Breast epithelium (tissue), 4 donors: Measurements from ENCODE around the gene NLRP13. TPM values are rescaled to one million over a fixed set of nuclear protein-coding genes. Genes with fewer than 3 reads are reported as not detected.

Source experiments
- DNase-seq, 2 donors: peaks; one replicate each; pipeline ENCODE4 v3.0.0-alpha.2; 2019; ENCODE audit warnings: low spot score in 2 of 2
- H3K27ac ChIP-seq, 2 donors: fragments of 200-600 bp; sonication (generic) in 1 of 2; one replicate each; pipeline ENCODE4 v1.5.1; 2016 to 2019; ENCODE audit warnings: mild to moderate bottlenecking in 1 of 2
- H3K27me3 ChIP-seq, 2 donors: fragments of 200-600 bp; sonication (generic) in 1 of 2; one replicate each; pipeline versions ENCODE4 v1.5.1 to v1.6.0; 2017 to 2019; ENCODE audit warnings: control low read depth in 1 of 2, mild to moderate bottlenecking in 1 of 2
- H3K36me3 ChIP-seq: fragments of 200-600 bp; one replicate; pipeline ENCODE4 v1.5.1; 2019
- H3K4me1 ChIP-seq, 2 donors: fragments of 200-600 bp; sonication (generic); one replicate each; pipeline ENCODE4 v1.5.1; 2016 to 2019; ENCODE audit warnings: control low read depth in 1 of 2
- H3K4me3 ChIP-seq, 3 donors: fragments of 200-600 bp; sonication (generic); 1 replicate in 2 of 3; 2 replicates in 1 of 3; pipeline ENCODE4 v1.5.1; 2016 to 2019; ENCODE audit warnings: mild to moderate bottlenecking in 3 of 3, moderate library complexity in 2 of 3
- H3K9me3 ChIP-seq, 2 donors: fragments of 200-600 bp; sonication (generic) in 1 of 2; one replicate each; pipeline ENCODE4 v1.5.1; 2016 to 2019; ENCODE audit warnings: control low read depth in 1 of 2
- CTCF ChIP-seq, 3 donors: fragments of 450-650 bp; IDR thresholded peaks; one replicate each; pipeline ENCODE4 v1.5.1; 2016 to 2017; ENCODE audit warnings: antibody characterized with exemption in 3 of 3, mild to moderate bottlenecking in 3 of 3, moderate library complexity in 3 of 3
- POLR2A ChIP-seq: fragments of 450-650 bp; IDR thresholded peaks from one replicate; pipeline ENCODE4 v1.6.1; 2016; ENCODE audit warnings: antibody characterized with exemption, mild to moderate bottlenecking, moderate library complexity
- POLR2AphosphoS5 ChIP-seq, 3 donors: sonication (generic); formaldehyde crosslinking; IDR thresholded peaks; one replicate each; pipeline ENCODE4 v1.6.1; 2017; ENCODE audit warnings: antibody characterized with exemption in 3 of 3
- intact Hi-C: fragments of 100-400 bp; cut with DNase I; formaldehyde crosslinking; loops from one replicate; pipeline ENCODE4 v1.15.1; 2023; ENCODE audit warnings: low total_unique reads
- total RNA-seq, 3 donors: library from RNA; depleted of rRNA; stranded (reverse); fragments of >200 nt; gene quantifications; one replicate each; pipeline ENCODE4 v1.1.0, GENCODE V29; 2016

Gene NLRP13
- under 1 TPM in 2 of 3 donors, not detected in 1; 0.33 to 0.73 TPM for total RNA-seq

GRCh38 chr19:55931936-55932386 is at the start of gene NLRP13:
NLRP13 (minus strand) TSS chr19:55932336; CDS start chr19:55932311, 25 bp downstream.
- DNase-seq: no peak
- Histone ChIP-seq H3K27me3 (no peaks in the 10 kb centered on the region), H3K4me1 (no peaks in the 10 kb centered on the region), H3K36me3 (no peaks in the 10 kb centered on the region), H3K27ac (no peak within 1 kb of the TSS), H3K4me3 (no peak within 1 kb of the TSS), H3K9me3 (peaks cover 0 to 9% of the 10 kb centered on the region in 2 donors)
- intact Hi-C loops: no loop called here
- TF ChIP-seq CTCF (IDR thresholded peaks at IDR 0.05): no peak
- no peak for TF ChIP-seq POLR2AphosphoS5 (IDR thresholded peaks at IDR 0.05)
- no peak for TF ChIP-seq POLR2A

- DNase-seq: no peak
- no peaks in the 10 kb centered on the region for H3K27me3 ChIP-seq
- TF ChIP-seq POLR2AphosphoS5 (IDR thresholded peaks at IDR 0.05): no peak
- TF ChIP-seq CTCF (IDR thresholded peaks at IDR 0.05): no peak
- no peak for TF ChIP-seq POLR2A
- H3K27ac ChIP-seq: no peak overlapping the region
- peaks cover 3 to 9% of the 10 kb centered on the region in 2 donors for H3K9me3 ChIP-seq
- intact Hi-C loops: no loop called here
- H3K4me3 ChIP-seq: no peak overlapping the region
- no peaks in the 10 kb centered on the region for H3K4me1 ChIP-seq
- H3K36me3 ChIP-seq: no peaks in the 10 kb centered on the region
These were observed 48.3 kb upstream of the NLRP13 start for GRCh38 chr19:55980415-55980814.

- peaks cover 3 to 10% of the 10 kb centered on the region in 2 donors for H3K9me3 ChIP-seq
- TF ChIP-seq POLR2A (no peak), CTCF (IDR thresholded peaks at IDR 0.05) (no peak), POLR2AphosphoS5 (IDR thresholded peaks at IDR 0.05) (no peak)
- intact Hi-C loops: no loop called here
These were observed 41.8 kb upstream of the NLRP13 start for GRCh38 chr19:55973982-55974381.

GRCh38 chr19:55962186-55962585 is 30.1 kb upstream of the NLRP13 start:
- Histone ChIP-seq H3K27ac (no peak overlapping the region), H3K9me3 (no peaks in the 10 kb centered on the region), H3K4me1 (no peaks in the 10 kb centered on the region), H3K36me3 (no peaks in the 10 kb centered on the region), H3K27me3 (no peaks in the 10 kb centered on the region), H3K4me3 (no peak overlapping the region)
- DNase-seq: no peak
- TF ChIP-seq POLR2A (no peak), CTCF (IDR thresholded peaks at IDR 0.05) (no peak), POLR2AphosphoS5 (IDR thresholded peaks at IDR 0.05) (no peak)
- intact Hi-C loops: no loop called here

More at GRCh38 chr19:55973982-55974381, 41.8 kb upstream of the NLRP13 start:
- no peak for DNase-seq
- no peak overlapping the region for H3K4me3 ChIP-seq
- H3K27me3 ChIP-seq: no peaks in the 10 kb centered on the region
- no peaks in the 10 kb centered on the region for H3K36me3 ChIP-seq
- no peak overlapping the region for H3K27ac ChIP-seq
- no peaks in the 10 kb centered on the region for H3K4me1 ChIP-seq

- H3K4me3 ChIP-seq: no peak overlapping the region
- H3K36me3 ChIP-seq: no peaks in the 10 kb centered on the region
- H3K27me3 ChIP-seq: no peaks in the 10 kb centered on the region
- intact Hi-C loops: no loop called here
- no peak for DNase-seq
- H3K4me1 ChIP-seq: no peaks in the 10 kb centered on the region
- no peaks in the 10 kb centered on the region for H3K9me3 ChIP-seq
- H3K27ac ChIP-seq: no peak overlapping the region
- TF ChIP-seq POLR2A: no peak
- no peak for TF ChIP-seq POLR2AphosphoS5 (IDR thresholded peaks at IDR 0.05)
- no peak for TF ChIP-seq CTCF (IDR thresholded peaks at IDR 0.05)
These were observed 28.0 kb upstream of the NLRP13 start for GRCh38 chr19:55959996-55960675.
